NB4 (cell line): Measurements from ENCODE around the gene EIF3M.
A peak's percentile ranks its signal among the peaks of the same experiment; 100 is the strongest.

Experiments used
- DNase-seq: peaks from one replicate; pipeline ENCODE4 v3.0.0; 2010; ENCODE audit warnings: low read depth
- H3K4me3 ChIP-seq: one replicate; pipeline ENCODE4 v1.5.1; 2011; ENCODE audit warnings: mild to moderate bottlenecking, low read depth, low read length, moderate library complexity
- MYC ChIP-seq: IDR thresholded peaks from 2 replicates; pipeline ENCODE4 v1.6.1; 2011; ENCODE audit warnings: low read depth, low read length
- POLR2A ChIP-seq: IDR thresholded peaks from 2 replicates; pipeline ENCODE4 v1.6.1; 2011; ENCODE audit warnings: mild to moderate bottlenecking; ENCODE audit not compliant: insufficient read length; ENCODE audit errors: extremely low read depth
- TF ChIP-seq, protein P1 (sequence below): IDR thresholded peaks from one replicate; pipeline ENCODE4 v1.5.1; 2012; ENCODE audit warnings: low read depth, low read length
- TF ChIP-seq, protein P2 (sequence below): IDR thresholded peaks from 2 replicates; pipeline ENCODE4 v1.6.1; 2011; ENCODE audit warnings: low read depth, low read length

Gene EIF3M

DNA sequence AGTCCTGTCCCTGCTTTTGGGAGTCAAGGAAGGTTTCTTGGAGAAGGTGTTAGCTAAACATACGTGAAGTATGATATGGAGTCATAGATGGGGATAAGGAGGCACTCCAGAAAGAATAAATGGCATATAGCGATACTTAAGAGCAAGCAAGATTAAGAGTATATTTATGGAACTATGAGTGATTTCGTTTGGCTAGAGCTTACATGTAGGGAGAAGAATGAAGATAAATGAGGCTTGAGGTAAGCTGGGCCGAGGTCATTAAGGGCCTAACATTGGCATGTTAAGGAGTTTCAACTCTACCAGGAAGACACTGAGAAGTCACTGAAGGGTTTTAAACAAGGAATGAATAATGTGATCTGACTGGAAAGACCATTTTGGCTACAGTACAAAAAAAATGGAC lies 33.3 kb downstream of the EIF3M start:
- TF ChIP-seq, protein P1, sequence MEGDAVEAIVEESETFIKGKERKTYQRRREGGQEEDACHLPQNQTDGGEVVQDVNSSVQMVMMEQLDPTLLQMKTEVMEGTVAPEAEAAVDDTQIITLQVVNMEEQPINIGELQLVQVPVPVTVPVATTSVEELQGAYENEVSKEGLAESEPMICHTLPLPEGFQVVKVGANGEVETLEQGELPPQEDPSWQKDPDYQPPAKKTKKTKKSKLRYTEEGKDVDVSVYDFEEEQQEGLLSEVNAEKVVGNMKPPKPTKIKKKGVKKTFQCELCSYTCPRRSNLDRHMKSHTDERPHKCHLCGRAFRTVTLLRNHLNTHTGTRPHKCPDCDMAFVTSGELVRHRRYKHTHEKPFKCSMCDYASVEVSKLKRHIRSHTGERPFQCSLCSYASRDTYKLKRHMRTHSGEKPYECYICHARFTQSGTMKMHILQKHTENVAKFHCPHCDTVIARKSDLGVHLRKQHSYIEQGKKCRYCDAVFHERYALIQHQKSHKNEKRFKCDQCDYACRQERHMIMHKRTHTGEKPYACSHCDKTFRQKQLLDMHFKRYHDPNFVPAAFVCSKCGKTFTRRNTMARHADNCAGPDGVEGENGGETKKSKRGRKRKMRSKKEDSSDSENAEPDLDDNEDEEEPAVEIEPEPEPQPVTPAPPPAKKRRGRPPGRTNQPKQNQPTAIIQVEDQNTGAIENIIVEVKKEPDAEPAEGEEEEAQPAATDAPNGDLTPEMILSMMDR: no peak
- no peak for TF ChIP-seq POLR2A
- TF ChIP-seq MYC: no peak
- TF ChIP-seq, protein P2, sequence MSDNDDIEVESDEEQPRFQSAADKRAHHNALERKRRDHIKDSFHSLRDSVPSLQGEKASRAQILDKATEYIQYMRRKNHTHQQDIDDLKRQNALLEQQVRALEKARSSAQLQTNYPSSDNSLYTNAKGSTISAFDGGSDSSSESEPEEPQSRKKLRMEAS: no peak
- DNase-seq: no peak
- no peak overlapping the region for H3K4me3 ChIP-seq

DNA sequence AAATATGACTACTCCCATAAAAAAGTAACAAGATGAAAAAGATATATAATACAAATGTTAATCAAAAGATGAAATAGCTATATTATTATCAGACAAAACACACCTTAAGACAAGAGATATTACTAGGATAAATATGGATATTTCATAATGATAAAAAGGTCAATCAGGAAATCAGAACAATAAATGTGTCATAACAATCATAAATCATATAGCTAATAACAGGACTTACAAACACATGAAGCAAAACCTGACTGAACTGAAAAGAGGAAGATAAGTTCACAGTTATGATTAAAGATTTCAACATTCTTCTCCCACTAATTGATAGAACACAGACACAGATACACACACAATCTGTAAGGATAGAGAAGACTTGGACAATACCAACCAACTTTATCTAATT lies 47.2 kb downstream of the EIF3M start:
- no peak for TF ChIP-seq POLR2A
- no peak for TF ChIP-seq MYC
- TF ChIP-seq, protein P1: no peak
- TF ChIP-seq, protein P2: no peak
- H3K4me3 ChIP-seq: no peak overlapping the region
- DNase-seq: peak; percentile 36

DNA sequence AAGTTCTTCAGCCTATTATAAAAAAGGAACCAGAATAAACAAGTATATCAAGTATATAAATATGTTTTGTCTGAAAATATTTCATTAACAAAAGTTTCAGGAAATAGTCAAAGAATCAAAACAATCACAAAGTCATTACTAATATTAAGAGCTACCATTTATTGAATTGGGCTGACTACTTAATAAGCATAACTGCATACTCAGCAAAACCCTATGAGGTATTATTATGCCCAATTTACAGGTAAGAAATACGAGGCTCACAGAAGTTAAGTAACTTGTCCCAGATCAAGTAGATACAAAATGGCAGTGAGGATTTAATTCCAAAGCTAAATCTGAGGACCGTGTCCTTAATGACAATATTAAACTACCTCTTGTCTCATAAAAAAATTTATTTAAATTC lies 52.2 kb downstream of the EIF3M start:
- TF ChIP-seq, protein P1: no peak
- no peak for TF ChIP-seq MYC
- no peak for TF ChIP-seq POLR2A
- TF ChIP-seq, protein P2: no peak
- no peak overlapping the region for H3K4me3 ChIP-seq
- no peak for DNase-seq

DNA sequence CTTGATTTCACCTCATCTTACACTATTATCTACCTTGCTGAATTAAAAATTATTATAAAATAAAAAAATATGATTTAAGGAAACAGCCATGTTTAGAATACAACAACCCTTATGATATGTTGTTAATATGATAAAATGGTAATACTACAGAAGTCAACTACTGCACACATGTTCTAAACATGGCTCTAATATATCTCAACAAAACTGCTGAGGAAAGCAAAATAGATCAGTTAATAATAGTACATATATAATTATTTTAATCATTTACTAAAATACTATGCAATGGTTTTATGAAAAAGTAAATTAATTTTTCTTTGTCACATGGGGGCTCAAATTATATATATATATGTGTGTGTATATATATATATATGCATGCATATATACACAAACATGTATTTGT lies 57.7 kb downstream of the EIF3M start:
- no peak for TF ChIP-seq POLR2A
- TF ChIP-seq, protein P2: no peak
- TF ChIP-seq, protein P1: no peak
- TF ChIP-seq MYC: no peak
- no peak overlapping the region for H3K4me3 ChIP-seq
- DNase-seq: no peak

DNA sequence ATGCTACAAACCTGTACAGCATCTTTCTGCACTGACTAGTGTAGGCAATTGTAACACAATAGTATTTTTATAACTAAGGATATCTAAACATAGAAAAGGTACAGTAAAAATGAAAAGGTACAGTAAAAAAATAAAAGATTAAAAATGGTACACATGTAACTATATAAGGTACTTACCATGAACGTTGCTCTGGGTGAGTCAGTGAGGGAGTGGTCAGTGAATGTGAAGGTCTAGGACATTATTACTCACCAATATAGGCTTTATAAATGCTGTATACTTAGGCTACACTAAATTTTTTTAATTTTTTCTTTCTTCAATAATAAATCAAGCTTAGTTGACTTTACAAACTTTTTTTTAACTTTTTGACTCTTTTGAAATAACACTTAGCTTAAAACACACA lies 59.9 kb downstream of the EIF3M start:
- H3K4me3 ChIP-seq: no peak overlapping the region
- DNase-seq: no peak
- TF ChIP-seq, protein P1: no peak
- TF ChIP-seq POLR2A: no peak
- no peak for TF ChIP-seq MYC
- TF ChIP-seq, protein P2: no peak
